Measurements from ENCODE around the gene ABCG5. TPM values are rescaled to one million over a fixed set of nuclear protein-coding genes. Genes with fewer than 3 reads are reported as not detected.

ABCG5 gene
- total and polyA plus RNA-seq, 12 donors: 0.03 to 0.69 (median 0.20) TPM; not detected in 4

DNA sequence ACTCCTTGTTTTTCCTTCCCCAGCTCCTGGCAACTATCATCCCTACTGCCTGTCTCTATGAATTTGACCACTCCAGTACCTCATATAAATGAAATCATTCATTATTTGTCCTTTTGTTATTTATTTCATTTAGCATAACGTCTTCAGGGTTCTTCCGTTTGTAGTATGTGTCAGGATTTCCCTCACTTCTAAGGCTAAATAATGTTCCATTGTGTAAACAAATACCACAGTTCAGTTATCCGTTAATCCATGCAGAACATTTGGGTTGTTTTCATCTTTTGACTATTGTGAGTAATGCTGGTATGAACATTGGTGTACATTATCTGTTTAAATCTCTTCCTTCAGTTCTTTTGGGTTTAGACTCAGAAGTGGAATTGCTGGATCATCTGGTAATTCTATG lies 46.0 kb downstream of the ABCG5 start:
- DNase-seq: no peak
- intact Hi-C loops (cut with DNase I): no loop called here
- Histone ChIP-seq H3K9me3 (replicated peaks in 1 of 3) (no peaks in the 10 kb centered on the region), H3K4me1 (replicated peaks in 1 of 2) (no peaks in the 10 kb centered on the region), H3K36me3 (replicated peaks in 1 of 2) (peaks cover 0 to 5% of the 10 kb centered on the region in 2 donors), H3K27me3 (no peaks in the 10 kb centered on the region), H3K27ac (no peak overlapping the region), H3K4me3 (no peak overlapping the region)
- WGBS, 4 donors: 86 to 93% (median 90%) methylated on average over 3 of the region's 3 CpGs
- TF ChIP-seq, protein P1, sequence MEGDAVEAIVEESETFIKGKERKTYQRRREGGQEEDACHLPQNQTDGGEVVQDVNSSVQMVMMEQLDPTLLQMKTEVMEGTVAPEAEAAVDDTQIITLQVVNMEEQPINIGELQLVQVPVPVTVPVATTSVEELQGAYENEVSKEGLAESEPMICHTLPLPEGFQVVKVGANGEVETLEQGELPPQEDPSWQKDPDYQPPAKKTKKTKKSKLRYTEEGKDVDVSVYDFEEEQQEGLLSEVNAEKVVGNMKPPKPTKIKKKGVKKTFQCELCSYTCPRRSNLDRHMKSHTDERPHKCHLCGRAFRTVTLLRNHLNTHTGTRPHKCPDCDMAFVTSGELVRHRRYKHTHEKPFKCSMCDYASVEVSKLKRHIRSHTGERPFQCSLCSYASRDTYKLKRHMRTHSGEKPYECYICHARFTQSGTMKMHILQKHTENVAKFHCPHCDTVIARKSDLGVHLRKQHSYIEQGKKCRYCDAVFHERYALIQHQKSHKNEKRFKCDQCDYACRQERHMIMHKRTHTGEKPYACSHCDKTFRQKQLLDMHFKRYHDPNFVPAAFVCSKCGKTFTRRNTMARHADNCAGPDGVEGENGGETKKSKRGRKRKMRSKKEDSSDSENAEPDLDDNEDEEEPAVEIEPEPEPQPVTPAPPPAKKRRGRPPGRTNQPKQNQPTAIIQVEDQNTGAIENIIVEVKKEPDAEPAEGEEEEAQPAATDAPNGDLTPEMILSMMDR (IDR thresholded peaks at IDR 0.05): no peak
- no peak for TF ChIP-seq POLR2A (IDR thresholded peaks at IDR 0.05)

DNA sequence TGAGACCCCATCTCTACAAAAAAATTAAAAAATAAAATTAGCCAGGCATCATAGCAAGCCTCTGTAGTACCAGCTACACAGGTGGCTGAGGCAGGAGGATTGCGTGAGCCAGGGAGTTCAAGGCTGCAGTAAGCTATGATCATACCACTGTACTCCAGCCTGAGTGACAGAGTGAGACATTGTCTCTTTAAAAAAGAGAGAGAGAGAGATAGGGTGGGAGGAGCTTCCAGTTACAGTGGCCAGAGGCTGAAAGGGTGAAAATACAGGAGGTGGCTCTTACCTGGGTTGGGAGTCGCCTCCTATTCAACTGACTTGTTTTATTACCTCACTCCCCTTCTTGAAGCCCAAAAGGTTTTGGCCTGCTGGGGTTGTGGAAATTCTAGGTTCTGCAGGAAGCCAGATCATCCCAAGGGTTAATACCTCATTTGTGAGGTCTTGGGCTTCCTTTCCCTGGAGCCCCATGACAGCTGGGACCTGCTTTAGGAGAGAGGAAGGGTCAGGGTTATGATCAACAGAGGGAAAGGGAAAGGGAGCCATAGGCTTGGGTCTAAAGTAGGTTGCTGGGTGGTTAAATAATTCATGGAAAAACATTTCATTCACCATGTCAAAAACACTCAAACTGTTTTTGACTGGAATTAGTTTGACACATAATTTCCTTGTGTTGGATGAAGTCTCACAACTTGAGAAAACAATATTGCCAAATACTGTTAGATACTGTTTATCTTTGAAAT lies 47.4 kb downstream of the ABCG5 start:
- Histone ChIP-seq H3K4me1 (replicated peaks in 1 of 2) (no peaks in the 10 kb centered on the region), H3K27ac (no peak overlapping the region), H3K9me3 (replicated peaks in 1 of 3) (no peaks in the 10 kb centered on the region), H3K36me3 (replicated peaks in 1 of 2) (peaks cover 0 to 5% of the 10 kb centered on the region in 2 donors), H3K27me3 (no peaks in the 10 kb centered on the region), H3K4me3 (no peak overlapping the region)
- 88 to 95% (median 92%) methylated on average over 2 of the region's 2 CpGs for WGBS, 4 donors
- no peak for DNase-seq
- intact Hi-C loops (cut with DNase I): no loop called here
- no peak for TF ChIP-seq POLR2A (IDR thresholded peaks at IDR 0.05)
- TF ChIP-seq, protein P1 (IDR thresholded peaks at IDR 0.05): no peak

DNA sequence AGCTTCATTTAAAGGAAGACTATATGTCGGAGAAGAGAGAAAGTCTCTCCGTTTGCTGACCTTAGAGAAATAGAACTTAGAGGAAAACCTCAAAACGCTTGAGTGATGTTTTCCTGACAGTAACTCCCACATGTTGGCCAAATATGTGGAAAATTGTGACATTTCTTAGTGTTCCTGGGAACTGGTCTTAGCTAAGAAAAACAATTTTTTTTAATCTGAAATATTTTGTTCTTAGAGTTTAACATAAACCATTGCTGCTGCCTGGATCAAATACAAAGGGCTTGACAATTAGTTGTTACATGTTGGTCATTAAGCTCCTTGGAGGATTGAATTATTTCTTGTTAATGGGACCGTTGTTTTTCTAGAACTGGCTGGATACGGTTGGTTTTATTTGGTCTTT lies 48.5 kb downstream of the ABCG5 start:
- DNase-seq: no peak
- intact Hi-C loops (cut with DNase I): no loop called here
- TF ChIP-seq POLR2A (IDR thresholded peaks at IDR 0.05): no peak
- TF ChIP-seq, protein P1 (IDR thresholded peaks at IDR 0.05): no peak
- Histone ChIP-seq H3K4me3 (no peak overlapping the region), H3K9me3 (replicated peaks in 1 of 3) (no peaks in the 10 kb centered on the region), H3K4me1 (replicated peaks in 1 of 2) (no peaks in the 10 kb centered on the region), H3K27ac (peak overlapping the region in 1 of 5 donors; percentile 42), H3K27me3 (no peaks in the 10 kb centered on the region), H3K36me3 (replicated peaks in 1 of 2) (peaks cover 0 to 5% of the 10 kb centered on the region in 2 donors)
- WGBS, 4 donors: 72 to 78% (median 75%) methylated on average over 5 of the region's 5 CpGs

DNA sequence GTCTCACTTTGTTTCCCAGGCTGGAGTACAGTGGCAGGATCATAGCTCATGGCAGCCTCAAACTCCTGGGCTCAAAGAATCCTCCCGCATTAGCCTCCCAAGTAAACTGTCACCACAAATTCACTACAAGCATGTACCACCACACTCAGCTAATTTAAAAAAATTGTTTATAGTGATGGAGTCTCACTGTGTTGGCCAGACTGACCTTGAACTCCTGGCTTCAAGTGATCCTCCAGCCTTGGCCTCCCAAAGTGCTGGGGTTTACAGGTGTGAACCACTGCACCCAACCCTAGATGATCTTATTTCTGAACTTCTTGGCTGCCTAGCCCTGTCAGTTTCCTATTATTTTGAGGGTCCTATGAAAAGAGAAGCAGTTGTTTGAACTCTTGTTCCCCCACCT lies 50.0 kb downstream of the ABCG5 start:
- Histone ChIP-seq H3K4me1 (replicated peaks in 1 of 2) (no peaks in the 10 kb centered on the region), H3K27ac (no peak overlapping the region), H3K27me3 (no peaks in the 10 kb centered on the region), H3K9me3 (replicated peaks in 1 of 3) (no peaks in the 10 kb centered on the region), H3K4me3 (no peak overlapping the region), H3K36me3 (replicated peaks in 1 of 2) (peaks cover 0 to 5% of the 10 kb centered on the region in 2 donors)
- TF ChIP-seq POLR2A (IDR thresholded peaks at IDR 0.05): no peak
- TF ChIP-seq, protein P1 (IDR thresholded peaks at IDR 0.05): no peak
- intact Hi-C loops (cut with DNase I): no loop called here
- 93 to 100% (median 97%) methylated on average over 1 of the region's 1 CpG for WGBS, 4 donors
- DNase-seq: no peak

Data from adrenal gland (tissue), 12 donors.